ENCODE results near the gene ABHD10.

DNA sequence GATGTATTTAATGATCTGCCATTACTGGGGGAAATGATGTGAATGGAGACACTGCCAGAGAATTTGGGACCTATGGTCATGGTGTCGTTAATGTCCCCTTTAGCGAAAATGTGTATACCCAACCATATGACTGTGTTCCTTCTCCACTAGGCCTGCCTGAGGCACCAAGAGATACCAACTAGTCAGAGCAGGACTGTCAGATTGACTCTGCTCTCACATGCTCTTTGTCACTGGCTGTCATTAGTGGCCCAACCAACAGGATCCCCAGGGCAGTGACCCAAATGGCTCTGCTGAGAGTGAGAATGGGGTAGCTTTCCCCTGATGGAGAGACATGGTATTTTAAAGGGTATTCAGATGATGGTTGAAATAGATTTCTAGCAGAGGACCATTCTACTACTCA is 22.7 kb downstream of the ABHD10 start:
- TF ChIP-seq, protein P1, sequence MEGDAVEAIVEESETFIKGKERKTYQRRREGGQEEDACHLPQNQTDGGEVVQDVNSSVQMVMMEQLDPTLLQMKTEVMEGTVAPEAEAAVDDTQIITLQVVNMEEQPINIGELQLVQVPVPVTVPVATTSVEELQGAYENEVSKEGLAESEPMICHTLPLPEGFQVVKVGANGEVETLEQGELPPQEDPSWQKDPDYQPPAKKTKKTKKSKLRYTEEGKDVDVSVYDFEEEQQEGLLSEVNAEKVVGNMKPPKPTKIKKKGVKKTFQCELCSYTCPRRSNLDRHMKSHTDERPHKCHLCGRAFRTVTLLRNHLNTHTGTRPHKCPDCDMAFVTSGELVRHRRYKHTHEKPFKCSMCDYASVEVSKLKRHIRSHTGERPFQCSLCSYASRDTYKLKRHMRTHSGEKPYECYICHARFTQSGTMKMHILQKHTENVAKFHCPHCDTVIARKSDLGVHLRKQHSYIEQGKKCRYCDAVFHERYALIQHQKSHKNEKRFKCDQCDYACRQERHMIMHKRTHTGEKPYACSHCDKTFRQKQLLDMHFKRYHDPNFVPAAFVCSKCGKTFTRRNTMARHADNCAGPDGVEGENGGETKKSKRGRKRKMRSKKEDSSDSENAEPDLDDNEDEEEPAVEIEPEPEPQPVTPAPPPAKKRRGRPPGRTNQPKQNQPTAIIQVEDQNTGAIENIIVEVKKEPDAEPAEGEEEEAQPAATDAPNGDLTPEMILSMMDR (IDR thresholded peaks at IDR 0.05), result no peak
- TF ChIP-seq POLR2A (IDR thresholded peaks at IDR 0.05), result no peak
